ENCODE results near the gene RAET1L. TPM values are rescaled to one million over a fixed set of nuclear protein-coding genes. Genes with fewer than 3 reads are reported as not detected.
"Not testable (repeated sequence)": the region's sequence is repeated elsewhere in the genome, so short reads cannot be mapped to it uniquely, and the experiment has no call there.

Gene RAET1L
- total and polyA plus RNA-seq, 7 donors = 0.06 to 0.07 TPM; not detected in 5

- Histone ChIP-seq H3K4me1 (no peaks in the 10 kb centered on the region), H3K4me3 (no peak overlapping the region), H3K27me3 (ENCODE audit: insufficient read depth in 3 of 3, low read length in 2 of 3) (peaks cover 0 to 41% (median 9%) of the 10 kb centered on the region in 3 donors), H3K27ac (no peak overlapping the region), H3K9me3 (no peaks in the 10 kb centered on the region), H3K36me3 (ENCODE audit: insufficient read depth in 1 of 2, low read depth in 1 of 2) (no peaks in the 10 kb centered on the region)
- no peak for TF ChIP-seq CTCF (IDR thresholded peaks at IDR 0.05)
- no peak for DNase-seq
- intact Hi-C loops (cut with DNase I) = loop anchor here in 1 of 2 donors (5.0 kb wide), 1 partner anchor 187 kb away; no protein-coding TSS in a partner anchor
- ATAC-seq = no peak
- WGBS, 3 donors = 48 to 60% (median 53%) methylated on average over 6 of the region's 6 CpGs
These were observed 6.3 kb downstream of the RAET1L start for GRCh38 chr6:150018846-150019580.

DNA sequence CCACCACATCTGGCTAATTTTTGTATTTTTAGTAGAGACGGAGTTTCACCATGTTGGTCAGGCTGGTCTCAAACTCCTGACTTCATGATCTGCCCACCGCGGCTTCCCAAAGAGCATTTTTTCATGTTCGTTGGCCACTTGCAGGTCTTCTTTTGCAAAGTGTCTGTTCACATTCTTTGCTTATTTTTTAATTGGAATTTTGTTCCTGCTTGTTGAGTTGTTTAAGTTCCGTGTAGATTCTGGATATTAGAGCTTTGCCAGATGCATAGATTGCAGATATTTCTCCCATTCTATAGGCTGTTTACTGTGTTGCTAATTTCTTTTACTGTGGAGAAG is 8.2 kb downstream of the RAET1L start:
- peaks cover 0 to 55% (median 13%) of the 10 kb centered on the region in 3 donors for H3K27me3 ChIP-seq (ENCODE audit: insufficient read depth in 3 of 3, low read length in 2 of 3)
- H3K27ac ChIP-seq; H3K9me3 ChIP-seq; ATAC-seq; H3K36me3 ChIP-seq (ENCODE audit: insufficient read depth in 1 of 2, low read depth in 1 of 2); DNase-seq; H3K4me3 ChIP-seq; H3K4me1 ChIP-seq: not testable (repeated sequence)
- 2 to 8% (median 7%) methylated on average over 5 of the region's 5 CpGs for WGBS, 3 donors
- intact Hi-C loops (cut with DNase I) = loop anchor here in 1 of 2 donors (2.0 to 5.0 kb wide), 2 partner anchors 82 to 185 kb away; no protein-coding TSS in a partner anchor

DNA sequence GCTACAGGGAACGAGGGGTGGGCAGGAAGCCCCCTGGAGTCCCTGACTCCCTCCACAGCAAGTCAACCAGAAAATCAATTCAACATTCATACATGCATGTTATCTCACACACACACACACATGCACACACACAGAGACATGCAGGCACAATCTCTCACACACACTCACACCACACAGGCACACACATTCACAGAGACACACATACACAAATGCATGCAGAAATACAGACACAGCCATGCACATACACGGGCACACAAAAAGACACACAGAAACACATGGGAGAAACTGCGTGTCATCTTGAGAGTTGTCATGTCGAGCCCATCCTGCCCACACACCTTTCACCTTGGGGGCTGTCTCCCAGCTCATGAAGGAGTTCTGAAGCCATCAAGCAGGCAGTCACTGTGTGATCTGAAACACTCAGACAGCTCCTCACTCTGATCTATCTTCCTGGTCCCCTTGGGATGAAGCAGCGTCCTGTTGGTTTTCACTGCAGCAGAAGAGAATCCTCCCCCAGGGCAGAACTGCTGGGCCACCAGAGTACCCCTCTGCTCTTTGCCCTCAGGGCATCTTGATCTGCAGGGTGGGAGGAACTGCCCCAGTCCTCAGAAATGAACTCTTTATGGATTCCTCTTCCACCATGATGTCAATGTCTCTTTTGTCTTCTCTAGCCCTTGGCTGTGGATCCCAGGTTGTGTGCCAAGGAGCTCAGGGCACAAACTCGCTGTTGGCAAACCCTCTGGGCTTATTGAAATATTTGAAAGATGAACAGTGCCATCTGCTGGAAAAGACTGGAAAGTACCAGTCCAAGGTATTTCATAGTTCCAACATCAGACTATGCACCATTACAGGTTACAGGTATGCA is 8.8 kb downstream of the RAET1L start:
- DNase-seq (no peak), ATAC-seq (peak; percentile 78 to 91 (median 90))
- 20 to 25% (median 22%) methylated on average over 6 of the region's 6 CpGs for WGBS, 3 donors
- H3K27ac ChIP-seq = no peak overlapping the region
- no peaks in the 10 kb centered on the region for H3K4me1 ChIP-seq
- intact Hi-C loops (cut with DNase I) = loop anchor here (1.0 to 5.0 kb wide), 3 partner anchors 82 to 184 kb away; no protein-coding TSS in a partner anchor
- TF ChIP-seq CTCF (IDR thresholded peaks at IDR 0.05) = peak; percentile 74
- no peak overlapping the region for H3K4me3 ChIP-seq
- H3K9me3 ChIP-seq = no peaks in the 10 kb centered on the region
- H3K27me3 ChIP-seq (ENCODE audit: insufficient read depth in 3 of 3, low read length in 2 of 3) = peaks cover 0 to 55% (median 14%) of the 10 kb centered on the region in 3 donors
- H3K36me3 ChIP-seq (ENCODE audit: insufficient read depth in 1 of 2, low read depth in 1 of 2) = no peaks in the 10 kb centered on the region

DNA sequence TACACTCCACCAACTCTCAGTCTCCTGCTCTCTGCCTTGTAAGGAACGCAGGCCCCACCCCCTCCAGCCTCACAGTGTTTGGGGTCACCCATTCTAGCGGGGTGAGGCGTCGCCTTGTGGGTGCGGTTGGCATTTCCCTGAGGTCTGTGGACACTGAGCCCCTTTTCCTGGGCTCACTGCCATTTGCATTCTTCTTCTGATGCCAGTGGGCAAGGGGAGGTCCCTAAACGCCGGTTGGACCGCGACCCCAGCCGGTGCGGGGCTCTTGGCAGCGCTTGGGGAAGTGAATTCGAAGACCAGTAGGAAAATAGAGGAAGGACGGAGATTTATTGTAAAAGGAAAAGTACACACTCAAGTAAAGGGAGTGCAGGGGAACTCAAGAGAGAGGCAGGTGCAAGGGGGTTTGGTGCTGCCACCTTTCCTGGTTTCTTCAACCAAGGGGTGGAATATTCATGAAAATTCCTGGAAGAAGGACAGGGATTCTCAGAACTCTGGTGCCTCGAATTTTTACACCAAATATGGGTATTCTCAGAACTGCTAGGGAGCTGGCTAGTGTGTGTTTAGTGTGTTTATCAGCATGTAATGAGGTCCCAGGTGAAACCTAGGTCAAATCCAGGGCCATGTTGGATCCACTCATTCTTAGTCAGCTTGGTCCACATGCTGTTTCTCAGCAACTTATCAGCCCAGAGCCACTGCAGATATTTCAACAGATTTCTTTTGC is 9.9 kb downstream of the RAET1L start:
- peaks cover 0 to 55% (median 14%) of the 10 kb centered on the region in 3 donors for H3K27me3 ChIP-seq (ENCODE audit: insufficient read depth in 3 of 3, low read length in 2 of 3)
- not testable (repeated sequence) for H3K27ac ChIP-seq; DNase-seq; H3K36me3 ChIP-seq (ENCODE audit: insufficient read depth in 1 of 2, low read depth in 1 of 2); H3K4me3 ChIP-seq; H3K9me3 ChIP-seq; H3K4me1 ChIP-seq
- 6 to 11% (median 8%) methylated on average over 14 to 15 of the region's 15 CpGs for WGBS, 3 donors
- peak in 1 of 4 donors; percentile 27 for ATAC-seq
- intact Hi-C loops (cut with DNase I) = loop anchor here (1.0 to 5.0 kb wide), 3 partner anchors 81 to 183 kb away; no protein-coding TSS in a partner anchor

GRCh38 chr6:150014623-150015280 is 10.6 kb downstream of the RAET1L start:
- WGBS, 3 donors = 1 to 4% (median 2%) methylated on average over 16 to 47 of the region's 50 CpGs
- not testable (repeated sequence) for H3K4me3 ChIP-seq; DNase-seq; H3K27ac ChIP-seq; H3K9me3 ChIP-seq; ATAC-seq; H3K36me3 ChIP-seq (ENCODE audit: insufficient read depth in 1 of 2, low read depth in 1 of 2); H3K4me1 ChIP-seq
- peaks cover 0 to 61% (median 14%) of the 10 kb centered on the region in 3 donors for H3K27me3 ChIP-seq (ENCODE audit: insufficient read depth in 3 of 3, low read length in 2 of 3)
- intact Hi-C loops (cut with DNase I) = loop anchor here in 1 of 2 donors (5.0 kb wide), 1 partner anchor 182 kb away; no protein-coding TSS in a partner anchor

GRCh38 chr6:150013785-150014622 is 11.3 kb downstream of the RAET1L start:
- H3K4me1 ChIP-seq; ATAC-seq; intact Hi-C loops (cut with DNase I); H3K36me3 ChIP-seq (ENCODE audit: insufficient read depth in 1 of 2, low read depth in 1 of 2); H3K27ac ChIP-seq; H3K9me3 ChIP-seq; H3K4me3 ChIP-seq; DNase-seq: not testable (repeated sequence)
- H3K27me3 ChIP-seq (ENCODE audit: insufficient read depth in 3 of 3, low read length in 2 of 3) = peaks cover 0 to 62% (median 14%) of the 10 kb centered on the region in 3 donors
- 11 to 26% (median 14%) methylated on average over 7 to 12 of the region's 24 CpGs for WGBS, 3 donors

DNA sequence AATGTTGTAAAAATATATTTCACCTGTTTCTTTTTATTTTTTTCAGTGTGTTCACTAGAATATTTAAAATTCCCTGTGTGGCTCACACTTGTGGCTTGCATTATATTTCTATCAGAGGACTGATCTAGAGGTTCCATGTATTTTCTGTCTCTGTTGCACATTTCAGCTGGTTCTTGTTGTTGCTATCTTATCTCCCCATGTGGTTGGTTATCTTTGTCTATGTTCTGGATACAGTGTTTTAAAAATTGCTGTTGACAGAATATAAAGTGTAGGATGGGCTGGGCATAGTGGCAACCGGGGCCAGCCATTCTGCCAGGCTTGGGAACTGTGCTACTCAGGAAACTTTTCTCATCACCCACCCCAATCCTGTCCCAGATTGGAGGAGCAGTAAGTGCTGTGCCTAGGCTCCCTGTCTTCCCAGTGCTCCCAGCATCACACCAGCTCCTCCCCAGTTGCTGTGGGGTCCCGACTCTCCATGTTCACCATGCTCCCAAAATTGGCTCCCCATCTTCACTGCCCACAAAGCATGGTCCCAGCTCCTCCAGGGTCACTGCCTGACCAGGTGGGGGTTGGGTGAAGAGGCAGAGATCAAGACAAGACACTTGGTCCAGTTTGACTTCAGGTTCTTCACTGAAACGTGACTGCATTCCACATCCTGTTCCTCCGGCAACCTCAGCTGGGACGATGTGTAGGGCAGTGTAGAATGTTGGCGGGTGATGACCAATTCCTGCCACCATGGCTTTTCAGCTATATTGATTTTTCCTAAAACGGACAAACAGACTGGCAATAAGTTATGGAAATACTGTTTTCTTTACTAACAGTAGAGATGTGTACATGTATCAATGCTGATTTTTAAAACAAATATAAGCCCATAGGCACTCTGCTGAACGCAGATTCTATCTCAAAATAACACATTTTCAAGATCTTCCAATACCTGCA is 12.2 kb downstream of the RAET1L start:
- WGBS, 3 donors = 31 to 45% (median 34%) methylated on average over 7 to 8 of the region's 8 CpGs
- peaks cover 0 to 62% (median 16%) of the 10 kb centered on the region in 3 donors for H3K27me3 ChIP-seq (ENCODE audit: insufficient read depth in 3 of 3, low read length in 2 of 3)

More for the DNA sequence above, 12.2 kb downstream of the RAET1L start:
- intact Hi-C loops (cut with DNase I); H3K9me3 ChIP-seq; H3K27ac ChIP-seq; H3K36me3 ChIP-seq (ENCODE audit: insufficient read depth in 1 of 2, low read depth in 1 of 2); DNase-seq; ATAC-seq; H3K4me3 ChIP-seq; H3K4me1 ChIP-seq: not testable (repeated sequence)
